Measurements from ENCODE around the gene ZNF618.

ZNF618 gene

GRCh38 chr9:113912816-113913215 lies 36.7 kb downstream of the ZNF618 start:
- DNase-seq (ENCODE audit: low read depth) = no peak

- DNase-seq (ENCODE audit: low read depth) = no peak
Measured at GRCh38 chr9:113913426-113914195, 37.5 kb downstream of the ZNF618 start.

- DNase-seq (ENCODE audit: low read depth) = no peak
Measured at GRCh38 chr9:113914517-113914916, 38.4 kb downstream of the ZNF618 start.

DNA sequence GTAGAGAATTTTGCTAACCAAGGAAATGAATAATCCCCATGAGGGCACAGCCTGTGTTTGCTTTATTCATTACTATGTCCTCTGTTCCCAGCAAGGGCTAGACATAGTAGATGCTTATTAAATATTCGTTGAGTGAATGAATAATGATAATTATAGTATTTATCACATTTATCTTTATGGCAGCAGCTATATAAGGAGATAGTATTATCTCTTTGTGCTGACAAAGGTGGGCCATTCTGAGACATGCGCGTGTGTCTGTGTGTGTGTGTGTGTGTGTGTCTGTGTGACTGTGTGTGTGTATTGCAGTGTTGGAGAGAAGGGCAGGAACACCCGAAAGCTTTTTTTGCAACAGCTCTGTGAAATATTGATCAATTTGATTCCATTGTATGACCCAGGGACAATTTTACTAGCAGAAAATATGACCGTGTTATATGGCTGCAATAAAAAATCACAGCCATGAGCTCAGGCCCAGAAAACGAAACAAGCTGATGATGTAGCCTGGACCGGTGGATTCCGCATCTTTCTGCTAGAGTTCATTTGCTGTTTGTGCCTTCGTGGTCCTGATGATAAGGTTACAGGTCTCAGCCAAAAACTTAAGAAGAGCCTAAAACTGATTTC lies 39.8 kb downstream of the ZNF618 start:
- no peak for DNase-seq (ENCODE audit: low read depth)

DNA sequence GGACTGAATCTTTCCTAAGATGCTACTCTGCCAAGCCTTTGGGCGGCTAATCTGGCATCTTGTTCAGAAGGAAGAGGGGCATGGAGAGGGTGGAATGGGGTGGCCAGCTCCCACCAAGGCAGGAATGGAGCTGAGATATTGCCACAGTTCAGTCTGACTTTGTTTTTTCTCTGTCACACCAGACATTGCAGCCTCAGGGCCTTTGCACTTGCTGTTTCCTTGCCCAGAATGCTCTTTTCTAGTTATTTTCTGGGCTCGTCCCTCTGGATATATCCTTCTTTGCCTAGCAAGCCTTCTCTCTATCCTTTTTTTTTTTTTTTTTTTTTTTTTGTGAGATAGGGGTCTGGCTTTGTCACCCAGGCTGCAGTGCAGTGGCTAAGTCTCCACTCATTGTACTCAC lies 40.8 kb downstream of the ZNF618 start:
- DNase-seq (ENCODE audit: low read depth) = no peak

DNA sequence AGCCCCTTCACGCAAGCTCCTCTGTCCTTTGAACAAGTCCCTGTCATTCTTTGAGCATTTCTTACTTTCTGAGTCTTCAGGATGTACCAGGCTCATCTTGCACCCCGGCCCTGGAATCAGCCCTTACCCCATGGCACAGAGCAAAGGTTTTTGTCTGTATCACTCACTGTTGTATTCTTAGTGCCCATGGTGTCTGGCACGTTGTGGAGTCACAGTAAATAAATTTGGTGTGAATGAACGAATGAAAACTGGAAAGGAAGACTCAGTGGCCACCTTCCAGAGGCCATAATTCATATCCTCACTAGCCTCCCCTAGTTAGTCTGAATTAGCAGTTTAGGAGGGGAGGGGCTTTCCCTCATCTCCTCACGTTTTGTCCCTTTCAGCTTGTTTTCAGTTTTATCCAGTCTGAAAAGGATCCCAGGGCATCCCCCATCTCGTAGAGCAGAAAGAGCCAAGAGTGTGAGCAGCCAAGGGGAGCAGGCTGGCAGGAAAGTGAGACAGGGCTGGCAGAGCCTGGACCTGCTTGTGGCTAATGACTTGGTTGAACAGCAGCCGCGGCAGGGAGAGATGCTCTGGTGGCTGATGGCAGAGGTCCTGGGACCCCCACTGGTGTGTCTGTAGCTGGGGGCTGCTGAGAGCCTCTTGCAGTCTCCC lies 42.7 kb downstream of the ZNF618 start:
- no peak for DNase-seq (ENCODE audit: low read depth)

DNA sequence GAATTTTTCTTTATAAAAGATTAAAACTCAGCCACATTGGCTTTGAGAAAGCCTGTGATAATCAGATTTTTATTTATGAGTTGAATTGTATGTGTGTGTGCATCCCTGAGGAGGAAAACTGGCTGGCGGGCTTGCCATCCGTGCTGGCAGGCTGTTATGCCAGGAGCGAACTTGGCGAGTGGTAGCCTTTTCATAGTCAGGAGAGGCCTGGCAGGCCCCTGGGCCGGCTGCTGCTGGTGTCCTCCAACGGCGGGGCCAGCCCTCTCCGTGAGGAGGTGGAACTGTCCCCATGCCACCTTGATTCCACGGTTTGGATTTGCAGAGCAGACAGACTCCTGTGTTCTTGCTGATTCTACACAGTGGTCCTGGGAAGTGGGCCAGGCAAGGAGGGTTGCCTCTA lies 43.3 kb downstream of the ZNF618 start:
- DNase-seq (ENCODE audit: low read depth) = no peak

DNA sequence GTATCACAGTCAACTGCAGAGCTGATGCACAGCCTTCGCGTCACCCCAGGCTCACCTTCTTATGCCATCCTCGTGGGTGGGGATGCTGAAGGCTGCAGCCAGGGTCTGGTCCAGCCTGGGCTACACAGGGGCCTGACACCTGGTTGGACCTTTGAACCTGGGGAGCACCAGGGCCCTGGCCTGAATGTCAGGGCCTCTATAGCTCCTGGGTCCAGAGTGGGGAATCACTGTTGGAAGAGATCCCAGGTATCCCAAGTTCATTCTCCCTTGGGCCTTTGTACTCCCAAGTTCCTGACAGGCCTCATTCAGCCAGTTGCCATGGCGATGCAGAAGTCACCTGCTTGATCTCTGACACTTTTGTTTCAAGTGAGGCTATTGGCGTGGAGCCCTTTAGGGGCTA lies 43.8 kb downstream of the ZNF618 start:
- no peak for DNase-seq (ENCODE audit: low read depth)

- no peak for DNase-seq (ENCODE audit: low read depth)
Measured at GRCh38 chr9:113920872-113921271, 44.8 kb downstream of the ZNF618 start.

DNA sequence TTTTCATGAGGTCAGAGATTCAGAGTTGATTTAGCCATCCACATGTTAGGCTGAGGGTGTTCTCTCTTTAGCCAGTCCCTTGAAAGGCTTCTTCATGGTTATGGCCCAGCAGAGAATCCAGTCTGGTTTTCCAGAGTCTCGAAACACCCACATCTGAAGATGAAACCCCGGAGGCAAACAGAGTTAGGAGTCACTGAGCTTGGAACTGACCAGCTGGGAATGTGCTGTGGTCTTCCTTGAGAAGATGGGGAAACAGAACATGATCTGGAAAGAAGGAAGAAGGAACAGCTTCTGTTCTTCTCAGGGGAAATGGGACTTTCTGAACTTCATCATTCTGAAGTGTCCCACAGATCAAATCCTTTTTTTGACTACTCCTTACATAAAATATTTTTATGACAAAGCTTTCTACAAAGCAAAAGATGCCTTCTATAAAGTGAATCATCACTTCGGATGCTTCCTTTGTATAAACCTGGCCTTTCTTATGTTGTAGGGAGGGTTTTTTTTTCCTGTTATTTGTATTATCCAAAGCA lies 45.4 kb downstream of the ZNF618 start:
- no peak for DNase-seq (ENCODE audit: low read depth)

- no peak for DNase-seq (ENCODE audit: low read depth)
Measured at GRCh38 chr9:113922160-113922559, 46.1 kb downstream of the ZNF618 start.

- no peak for DNase-seq (ENCODE audit: low read depth)
Measured at GRCh38 chr9:113926211-113926610, 50.1 kb downstream of the ZNF618 start.

GRCh38 chr9:113927277-113927676 lies 51.2 kb downstream of the ZNF618 start:
- DNase-seq (ENCODE audit: low read depth) = no peak

- DNase-seq (ENCODE audit: low read depth) = no peak
Measured at GRCh38 chr9:113928269-113928668, 52.2 kb downstream of the ZNF618 start.

- peak; percentile 56 for DNase-seq (ENCODE audit: low read depth)
Measured at GRCh38 chr9:113929634-113930389, 53.7 kb downstream of the ZNF618 start.

- no peak for DNase-seq (ENCODE audit: low read depth)
Measured at GRCh38 chr9:113930390-113930783, 54.3 kb downstream of the ZNF618 start.

DNA sequence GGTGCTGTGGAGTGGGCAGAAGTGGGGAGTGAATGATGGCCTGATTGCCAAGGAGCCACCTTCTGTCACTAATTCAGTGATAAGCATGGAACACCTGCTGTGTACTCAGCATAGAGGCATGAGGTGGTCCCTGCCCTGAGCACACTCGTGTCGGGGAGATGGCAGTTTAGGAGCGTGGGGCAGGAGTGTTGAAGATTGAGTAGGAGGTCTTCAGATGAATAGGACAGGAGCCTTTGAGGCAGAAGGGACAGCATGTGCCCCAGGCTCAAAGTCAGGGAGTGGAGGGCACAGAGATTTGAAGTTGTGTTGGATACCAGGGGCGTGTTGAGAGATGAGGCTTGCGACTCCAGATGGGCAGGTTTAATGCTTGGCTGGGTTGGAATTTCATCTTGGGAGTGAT lies 55.0 kb downstream of the ZNF618 start:
- DNase-seq (ENCODE audit: low read depth) = no peak

DNA sequence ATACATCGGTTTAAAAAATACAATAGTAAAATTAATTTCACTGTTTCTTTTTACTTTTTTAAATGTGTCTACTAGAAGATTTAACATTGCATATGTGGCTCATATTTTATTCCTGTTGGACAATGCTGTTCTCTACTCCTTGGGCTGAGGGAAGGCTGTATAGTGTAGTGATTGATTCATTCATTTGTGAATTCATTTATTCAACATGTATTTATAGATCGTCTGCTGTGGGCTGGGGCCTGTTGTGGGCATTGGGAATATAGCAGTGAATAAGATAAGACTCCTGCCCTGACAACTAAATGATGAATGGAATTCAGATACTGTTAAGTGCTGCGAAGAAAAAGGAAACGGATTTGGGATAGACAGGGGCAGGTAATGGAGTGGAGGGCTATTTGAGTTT lies 55.7 kb downstream of the ZNF618 start:
- no peak for DNase-seq (ENCODE audit: low read depth)

DNA sequence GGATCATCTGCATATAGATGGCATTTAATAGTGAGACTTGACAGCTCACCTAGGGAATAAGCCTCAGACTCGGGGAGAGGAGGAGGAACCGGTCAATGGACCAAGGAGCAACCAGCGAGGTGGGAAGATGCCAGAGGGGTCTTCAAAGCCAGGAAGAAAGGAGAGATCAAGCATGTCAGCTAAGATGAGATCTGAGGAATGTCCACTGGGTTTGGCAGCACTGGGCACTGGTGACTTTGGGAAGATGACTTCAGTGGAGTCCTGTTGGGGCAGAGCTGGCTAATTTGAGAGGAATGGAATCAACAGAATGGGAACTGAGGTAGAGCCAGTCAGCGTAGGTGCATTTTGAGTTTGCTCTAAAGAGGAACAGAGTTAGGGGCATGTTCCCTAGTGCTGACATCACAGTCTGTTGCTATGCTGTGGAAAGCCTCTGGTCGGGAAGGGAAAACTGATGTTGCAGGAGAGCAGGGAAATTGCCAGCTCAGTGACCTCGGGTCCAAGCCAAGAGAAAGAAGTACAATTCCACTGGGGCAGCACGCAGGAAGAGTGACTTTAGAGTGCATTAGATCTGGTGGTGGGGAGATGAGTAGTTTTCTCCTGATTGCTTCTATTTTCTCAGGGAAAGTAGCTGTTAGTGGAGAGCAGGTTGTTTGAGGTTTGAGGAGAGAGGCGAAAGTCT lies 56.9 kb downstream of the ZNF618 start:
- no peak for DNase-seq (ENCODE audit: low read depth)

- no peak for DNase-seq (ENCODE audit: low read depth)
Measured at GRCh38 chr9:113933671-113934070, 57.6 kb downstream of the ZNF618 start.

GRCh38 chr9:113934167-113934828 lies 58.2 kb downstream of the ZNF618 start:
- DNase-seq (ENCODE audit: low read depth) = no peak

All from non-pigmented ciliary epithelial cell (primary cell).